HFFc6 (cell line): Measurements from ENCODE around the gene HIP1R. TPM values are rescaled to one million over a fixed set of nuclear protein-coding genes. Genes with fewer than 3 reads are reported as not detected.
A peak's percentile ranks its signal among the peaks of the same experiment; 100 is the strongest.

ENCODE experiments used
- DNase-seq: peaks from one replicate; pipeline ENCODE4 v3.0.0-alpha.2; 2018
- H3K27ac Mint-ChIP-seq: 2 replicates; pipeline ENCODE4 v1.8.0; 2020; ENCODE audit warnings: mild to moderate bottlenecking, mixed read lengths
- H3K27me3 Mint-ChIP-seq: 2 replicates; pipeline ENCODE4 v1.8.0; 2021; ENCODE audit warnings: mild to moderate bottlenecking, moderate library complexity, mixed read lengths; ENCODE audit not compliant: insufficient read depth
- H3K36me3 Mint-ChIP-seq: 2 replicates; pipeline ENCODE4 v1.8.0; 2021; ENCODE audit warnings: low read depth, mixed read lengths
- H3K4me1 Mint-ChIP-seq: 2 replicates; pipeline ENCODE4 v1.8.0; 2020; ENCODE audit warnings: low read depth, mixed read lengths
- H3K4me3 Mint-ChIP-seq: 2 replicates; pipeline ENCODE4 v1.8.0; 2020; ENCODE audit warnings: mild to moderate bottlenecking, moderate library complexity, mixed read lengths
- H3K9me3 Mint-ChIP-seq: 2 replicates; pipeline ENCODE4 v1.8.0; 2020; ENCODE audit warnings: mild to moderate bottlenecking, mixed read lengths
- total RNA-seq, 6 experiments: library from RNA; stranded (reverse); fragmentation: NEBNext Ultra II Directional; extraction: Animal tissue kit (Norgen Biotek cat#: 25700); gene quantifications; 2 replicates in 1 of 6; 3 replicates in 5 of 6; pipeline ENCODE4 v1.2.3, GENCODE V29; 2021
- TF ChIP-seq, protein P1 (sequence below): fragments of 200-600 bp; sonication (generic); IDR thresholded peaks from 2 replicates; pipeline ENCODE4 v1.5.0; 2021; ENCODE audit warnings: antibody characterized with exemption, mild to moderate bottlenecking

HIP1R gene
- total RNA-seq, 6 experiments from 2014 or later: 6.7 to 9.8 (median 8.4) TPM

DNA sequence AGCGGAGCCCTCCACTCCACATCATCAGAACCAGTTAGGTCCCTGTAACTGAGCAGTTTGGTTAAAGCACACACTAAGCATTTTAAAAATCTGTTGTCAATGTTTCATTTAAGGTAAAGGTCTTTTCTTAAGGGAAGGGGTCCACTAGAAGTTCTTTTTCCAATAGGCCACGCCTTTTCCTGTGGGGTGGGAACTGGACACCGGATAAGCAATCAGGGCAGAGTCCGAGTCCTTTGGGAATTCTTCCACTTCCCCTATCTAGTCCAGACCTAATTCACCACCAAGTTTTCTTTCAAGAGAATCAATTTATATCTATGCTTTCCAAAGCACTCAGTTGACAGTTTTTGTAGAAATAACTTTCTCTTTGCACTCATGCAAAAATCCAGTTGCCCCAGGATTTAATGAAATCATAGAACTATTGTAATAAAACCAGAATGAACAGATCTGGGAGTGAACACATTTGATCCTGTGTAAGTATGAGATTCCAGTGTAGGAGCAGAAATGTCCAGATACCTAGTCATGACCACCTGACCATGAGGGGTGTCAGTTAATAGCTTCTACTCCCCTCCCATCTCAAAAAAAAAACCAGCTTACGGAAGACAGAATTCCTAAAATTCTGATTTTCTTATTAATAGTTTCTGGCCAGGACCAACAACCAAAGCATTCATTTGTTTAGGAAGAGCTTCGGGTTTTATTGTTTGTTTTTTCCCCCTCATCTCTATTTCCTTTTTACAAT lies 49.0 kb downstream of the HIP1R start:
- no peak for DNase-seq
- Mint-ChIP-seq H3K27me3 (no peaks in the 10 kb centered on the region), H3K9me3 (no peaks in the 10 kb centered on the region), H3K36me3 (no peaks in the 10 kb centered on the region), H3K4me1 (peaks cover 71% of the 10 kb centered on the region), H3K27ac (peak overlapping the region; percentile 61), H3K4me3 (peak overlapping the region; percentile 27; the same call in 1 of the 2 replicates)
- TF ChIP-seq, protein P1, sequence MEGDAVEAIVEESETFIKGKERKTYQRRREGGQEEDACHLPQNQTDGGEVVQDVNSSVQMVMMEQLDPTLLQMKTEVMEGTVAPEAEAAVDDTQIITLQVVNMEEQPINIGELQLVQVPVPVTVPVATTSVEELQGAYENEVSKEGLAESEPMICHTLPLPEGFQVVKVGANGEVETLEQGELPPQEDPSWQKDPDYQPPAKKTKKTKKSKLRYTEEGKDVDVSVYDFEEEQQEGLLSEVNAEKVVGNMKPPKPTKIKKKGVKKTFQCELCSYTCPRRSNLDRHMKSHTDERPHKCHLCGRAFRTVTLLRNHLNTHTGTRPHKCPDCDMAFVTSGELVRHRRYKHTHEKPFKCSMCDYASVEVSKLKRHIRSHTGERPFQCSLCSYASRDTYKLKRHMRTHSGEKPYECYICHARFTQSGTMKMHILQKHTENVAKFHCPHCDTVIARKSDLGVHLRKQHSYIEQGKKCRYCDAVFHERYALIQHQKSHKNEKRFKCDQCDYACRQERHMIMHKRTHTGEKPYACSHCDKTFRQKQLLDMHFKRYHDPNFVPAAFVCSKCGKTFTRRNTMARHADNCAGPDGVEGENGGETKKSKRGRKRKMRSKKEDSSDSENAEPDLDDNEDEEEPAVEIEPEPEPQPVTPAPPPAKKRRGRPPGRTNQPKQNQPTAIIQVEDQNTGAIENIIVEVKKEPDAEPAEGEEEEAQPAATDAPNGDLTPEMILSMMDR: no peak

DNA sequence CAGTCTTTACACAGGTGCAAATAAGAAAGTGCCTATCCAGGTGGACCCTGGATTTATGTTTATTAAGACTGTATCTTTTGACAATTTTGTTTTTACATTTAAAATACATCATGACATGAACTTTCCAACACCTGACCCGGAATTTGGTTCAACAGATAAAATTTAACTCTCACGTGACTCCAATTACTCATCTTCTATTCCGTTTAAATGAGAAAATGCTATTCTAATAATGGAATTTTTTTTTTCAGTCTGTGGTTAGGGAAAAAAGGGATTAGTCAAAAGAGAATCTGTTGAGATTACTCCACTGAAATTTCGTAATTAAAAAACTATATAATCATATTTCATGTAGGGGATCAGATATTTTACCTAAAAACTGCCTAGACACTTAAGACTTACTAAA lies 49.6 kb downstream of the HIP1R start:
- Mint-ChIP-seq H3K9me3 (no peaks in the 10 kb centered on the region), H3K27me3 (no peaks in the 10 kb centered on the region), H3K36me3 (no peaks in the 10 kb centered on the region), H3K4me3 (0 out of 2 replicates have a peak overlapping the region, but pooled peaks have one; percentile 15), H3K4me1 (peaks cover 73% of the 10 kb centered on the region), H3K27ac (no peak overlapping the region; the same call in 1 of the 2 replicates)
- DNase-seq: no peak
- TF ChIP-seq, protein P1: no peak

DNA sequence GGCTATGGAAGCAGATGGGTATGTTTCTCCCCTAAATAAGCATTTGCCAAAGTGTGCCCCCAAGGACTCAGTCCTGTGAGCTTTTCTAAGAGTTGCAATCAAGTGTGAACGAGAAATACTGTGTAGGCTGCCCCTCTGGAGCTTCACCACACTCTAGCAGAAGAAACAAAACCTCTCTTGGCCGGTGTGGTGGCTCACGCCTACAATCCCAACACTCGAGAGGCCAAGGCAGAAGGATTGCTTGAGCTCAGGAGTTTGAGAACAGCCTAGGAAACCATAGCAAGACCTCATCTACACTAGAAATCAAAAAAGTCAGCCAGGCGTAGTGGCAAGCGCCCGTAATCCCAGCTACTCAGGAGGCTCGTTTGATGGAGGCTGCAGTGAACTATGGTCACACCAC lies 50.9 kb downstream of the HIP1R start:
- Mint-ChIP-seq H3K27ac (no peak overlapping the region; the same call in 1 of the 2 replicates), H3K27me3 (no peaks in the 10 kb centered on the region), H3K4me3 (no peak overlapping the region), H3K9me3 (no peaks in the 10 kb centered on the region), H3K4me1 (peaks cover 70% of the 10 kb centered on the region), H3K36me3 (no peaks in the 10 kb centered on the region)
- TF ChIP-seq, protein P1: no peak
- no peak for DNase-seq

DNA sequence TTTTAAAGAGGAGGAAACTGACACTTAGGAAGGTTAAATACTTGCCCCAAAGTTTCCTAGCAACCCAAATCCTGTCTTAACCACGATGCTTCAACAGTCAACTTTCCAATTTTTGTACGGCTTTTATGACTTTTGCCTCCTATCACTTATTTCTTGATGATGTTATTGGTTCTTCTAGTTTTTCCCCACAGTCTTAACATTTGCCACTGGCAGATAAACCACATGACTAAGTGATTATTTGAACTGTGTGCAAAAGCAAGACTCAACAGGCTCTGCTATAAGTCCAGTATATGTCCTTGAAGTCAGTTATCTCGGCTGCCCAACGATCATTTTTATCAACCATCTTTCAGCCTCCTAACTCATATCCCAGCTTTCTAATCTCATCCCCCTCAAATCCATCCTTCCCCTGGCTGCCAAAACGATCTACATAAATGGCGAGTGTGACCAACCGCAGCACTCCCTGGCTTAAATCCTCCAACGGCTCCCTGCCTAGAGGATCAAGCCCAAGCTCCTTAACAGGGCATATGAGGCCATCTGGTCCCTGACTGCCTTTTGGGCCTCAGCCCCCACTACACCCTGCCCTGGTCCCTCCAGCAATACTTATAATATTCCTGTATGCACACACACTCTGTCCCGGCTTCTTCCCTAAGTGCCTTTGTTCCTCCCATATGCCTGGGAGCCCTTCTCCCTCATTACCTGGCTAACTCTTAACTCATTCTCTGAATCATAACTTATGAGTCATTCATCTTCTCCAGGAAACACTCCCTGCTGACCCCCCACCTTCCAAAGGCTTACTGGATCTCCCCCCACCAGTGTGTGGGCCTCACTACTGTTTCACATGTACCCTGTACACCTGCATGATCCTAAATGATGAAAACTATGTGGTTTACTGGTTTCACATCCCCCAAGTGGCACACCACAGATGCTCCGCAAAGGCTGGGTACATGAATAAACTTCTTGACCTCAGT lies 51.9 kb downstream of the HIP1R start:
- peak overlapping the region; percentile 67 for H3K4me3 Mint-ChIP-seq
- TF ChIP-seq, protein P1: no peak
- peak overlapping the region; percentile 81 for H3K27ac Mint-ChIP-seq
- no peaks in the 10 kb centered on the region for H3K9me3 Mint-ChIP-seq
- H3K4me1 Mint-ChIP-seq: peaks cover 76% of the 10 kb centered on the region
- peak; percentile 43 for DNase-seq
- no peaks in the 10 kb centered on the region for H3K27me3 Mint-ChIP-seq
- H3K36me3 Mint-ChIP-seq: no peaks in the 10 kb centered on the region

DNA sequence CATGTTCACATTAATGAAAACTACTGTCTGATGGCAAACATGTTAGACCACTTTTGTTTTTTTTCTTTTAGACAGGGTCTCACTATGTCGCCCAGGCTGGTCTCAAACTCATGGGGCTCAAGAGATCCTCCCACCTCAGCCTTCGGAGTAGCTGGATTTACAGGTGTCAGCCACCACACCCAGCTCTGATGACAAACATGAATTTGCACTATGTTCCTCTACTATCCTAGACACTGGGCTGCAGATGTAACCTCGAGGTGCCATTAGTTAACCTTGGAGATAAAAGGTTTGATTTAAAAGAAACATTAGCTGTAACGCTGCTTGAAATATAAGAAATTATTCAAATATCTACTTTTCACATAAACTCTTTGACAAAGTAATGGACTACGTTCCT lies 52.6 kb downstream of the HIP1R start:
- Mint-ChIP-seq H3K27ac (peak overlapping the region; percentile 81), H3K27me3 (no peaks in the 10 kb centered on the region), H3K4me1 (peaks cover 83% of the 10 kb centered on the region), H3K4me3 (peak overlapping the region; percentile 4; the same call in 1 of the 2 replicates), H3K36me3 (no peaks in the 10 kb centered on the region), H3K9me3 (no peaks in the 10 kb centered on the region)
- DNase-seq: no peak
- TF ChIP-seq, protein P1: no peak
